Measurements from ENCODE around the gene NQO1.

The NQO1 gene

GRCh38 chr16:69707920-69708683, 18.3 kb downstream of the NQO1 start:
- no peak for DNase-seq (ENCODE audit: low read depth in 2 of 3, low spot score in 2 of 3)

DNA sequence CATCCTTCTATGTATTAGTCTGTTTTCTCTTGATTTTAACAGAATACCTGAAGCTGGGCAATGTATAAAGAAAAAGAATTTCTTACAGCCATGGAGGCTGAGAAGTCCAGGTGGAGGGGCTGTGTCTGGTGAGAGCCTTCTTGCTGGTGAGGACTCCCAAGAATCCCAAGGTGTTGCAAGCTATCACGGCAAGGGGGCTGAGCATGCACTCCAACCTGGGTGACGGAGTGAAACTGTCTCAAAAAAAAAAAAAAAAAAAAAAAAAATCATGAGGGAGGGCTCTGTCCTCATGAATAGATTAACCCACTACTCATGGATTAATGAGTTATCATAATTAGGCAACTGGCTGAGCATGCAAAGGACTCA, 19.4 kb downstream of the NQO1 start:
- no peak for DNase-seq (ENCODE audit: low read depth in 2 of 3, low spot score in 2 of 3)

DNA sequence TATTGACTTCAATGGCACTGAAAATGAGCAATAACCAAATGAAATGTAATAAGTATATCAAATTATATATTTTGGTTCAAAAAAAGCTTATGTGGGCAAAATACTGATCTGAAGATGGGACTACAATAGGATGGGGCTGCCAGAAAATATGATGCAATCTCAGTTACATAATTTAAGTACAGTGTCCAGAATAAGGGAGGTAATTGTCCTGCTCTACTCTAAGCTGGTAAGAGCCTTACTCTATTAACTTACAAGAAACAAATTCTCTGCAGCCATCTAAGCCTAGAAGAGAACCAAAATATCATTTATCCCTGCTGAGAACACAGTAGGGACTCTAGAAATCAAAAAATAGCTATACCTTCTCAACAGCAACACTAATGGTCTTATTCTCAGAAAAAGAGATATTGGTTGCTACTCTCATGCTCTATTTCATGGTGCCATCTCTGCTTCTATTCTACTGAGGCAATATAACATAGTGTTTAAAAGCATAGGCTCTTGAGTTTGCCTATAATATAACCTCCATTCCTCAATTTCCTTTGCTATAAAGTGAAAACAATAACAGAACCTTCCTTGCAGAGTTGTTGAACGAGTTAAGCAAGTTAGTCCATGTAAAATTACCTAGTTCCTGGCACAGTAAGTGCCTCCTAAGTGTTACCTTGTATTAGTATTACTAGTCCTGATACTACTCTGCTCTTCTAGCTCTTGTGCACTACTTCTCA, 19.9 kb downstream of the NQO1 start:
- no peak for DNase-seq (ENCODE audit: low read depth in 2 of 3, low spot score in 2 of 3)

- no peak for DNase-seq (ENCODE audit: low read depth in 2 of 3, low spot score in 2 of 3)
Measured at GRCh38 chr16:69703638-69704037, 22.7 kb downstream of the NQO1 start.

- no peak for DNase-seq (ENCODE audit: low read depth in 2 of 3, low spot score in 2 of 3)
Measured at GRCh38 chr16:69701866-69702265, 24.5 kb downstream of the NQO1 start.

GRCh38 chr16:69701452-69701851, 24.9 kb downstream of the NQO1 start:
- no peak for DNase-seq (ENCODE audit: low read depth in 2 of 3, low spot score in 2 of 3)

- no peak for DNase-seq (ENCODE audit: low read depth in 2 of 3, low spot score in 2 of 3)
Measured at GRCh38 chr16:69699915-69700314, 26.4 kb downstream of the NQO1 start.

GRCh38 chr16:69698404-69698803, 28.0 kb downstream of the NQO1 start:
- DNase-seq (ENCODE audit: low read depth in 2 of 3, low spot score in 2 of 3) = no peak

DNA sequence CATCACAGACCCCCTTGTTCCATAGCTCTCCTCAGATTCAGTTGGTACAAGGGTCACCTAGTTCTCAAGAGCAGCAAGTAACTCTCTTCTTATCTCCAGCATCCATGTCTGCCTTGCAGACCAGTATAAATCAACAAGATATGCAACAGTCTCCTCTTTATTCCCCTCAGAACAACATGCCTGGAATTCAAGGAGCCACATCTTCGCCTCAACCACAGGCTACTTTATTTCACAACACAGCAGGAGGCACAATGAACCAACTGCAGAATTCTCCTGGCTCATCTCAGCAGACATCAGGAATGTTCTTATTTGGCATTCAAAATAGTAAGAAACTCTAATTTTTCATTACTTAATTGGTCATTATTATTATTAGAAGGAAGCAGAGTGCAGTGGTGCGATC, 32.4 kb downstream of the NQO1 start:
- DNase-seq (ENCODE audit: low read depth in 2 of 3, low spot score in 2 of 3) = no peak

GRCh38 chr16:69691980-69692911, 34.1 kb downstream of the NQO1 start:
- DNase-seq (ENCODE audit: low read depth in 2 of 3, low spot score in 2 of 3) = no peak

DNA sequence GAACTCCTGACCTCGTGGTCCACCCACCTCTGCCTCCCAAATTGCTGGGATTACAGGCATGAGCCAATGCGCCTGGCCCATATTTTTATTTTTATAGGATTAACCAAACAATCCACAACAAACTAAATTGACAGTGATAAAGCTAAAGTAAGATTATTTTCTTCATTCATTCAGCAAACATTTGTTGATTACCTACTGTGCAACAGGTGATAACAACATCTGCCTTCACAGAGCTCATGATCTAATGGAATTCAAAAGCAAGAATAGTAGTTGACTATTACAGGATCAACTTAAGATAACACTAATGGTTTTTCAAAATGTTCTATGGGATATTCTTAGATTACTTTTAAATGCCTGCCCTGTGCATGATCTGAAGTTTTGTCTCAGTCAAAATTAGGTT, 37.8 kb downstream of the NQO1 start:
- DNase-seq (ENCODE audit: low read depth in 2 of 3, low spot score in 2 of 3) = no peak

- no peak for DNase-seq (ENCODE audit: low read depth in 2 of 3, low spot score in 2 of 3)
Measured at GRCh38 chr16:69680358-69680757, 46.0 kb downstream of the NQO1 start.

- DNase-seq (ENCODE audit: low read depth in 2 of 3, low spot score in 2 of 3) = no peak
Measured at GRCh38 chr16:69672998-69673713, 53.2 kb downstream of the NQO1 start.

- no peak for DNase-seq (ENCODE audit: low read depth in 2 of 3, low spot score in 2 of 3)
Measured at GRCh38 chr16:69672315-69672997, 53.9 kb downstream of the NQO1 start.

- DNase-seq (ENCODE audit: low read depth in 2 of 3, low spot score in 2 of 3) = no peak
Measured at GRCh38 chr16:69669577-69669976, 56.8 kb downstream of the NQO1 start.

DNA sequence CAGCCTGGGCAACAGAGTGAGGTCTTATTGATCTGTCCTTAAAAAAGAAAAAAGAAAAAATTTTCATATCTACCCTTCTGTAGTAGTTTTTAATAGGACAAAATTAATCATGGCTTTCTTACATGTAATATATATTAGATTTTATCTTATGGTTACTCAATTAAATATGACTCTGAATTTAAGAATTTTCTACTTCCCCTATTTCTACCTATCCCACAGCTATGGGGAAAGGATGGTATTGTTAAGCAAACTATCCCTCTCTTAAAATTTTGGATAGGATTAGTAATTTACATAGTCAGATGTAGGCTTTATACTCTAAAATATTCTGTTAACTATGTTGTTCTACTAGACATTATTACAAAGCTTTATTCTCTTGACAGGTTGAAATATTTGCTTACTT, 62.5 kb downstream of the NQO1 start:
- DNase-seq (ENCODE audit: low read depth in 2 of 3, low spot score in 2 of 3) = no peak

DNA sequence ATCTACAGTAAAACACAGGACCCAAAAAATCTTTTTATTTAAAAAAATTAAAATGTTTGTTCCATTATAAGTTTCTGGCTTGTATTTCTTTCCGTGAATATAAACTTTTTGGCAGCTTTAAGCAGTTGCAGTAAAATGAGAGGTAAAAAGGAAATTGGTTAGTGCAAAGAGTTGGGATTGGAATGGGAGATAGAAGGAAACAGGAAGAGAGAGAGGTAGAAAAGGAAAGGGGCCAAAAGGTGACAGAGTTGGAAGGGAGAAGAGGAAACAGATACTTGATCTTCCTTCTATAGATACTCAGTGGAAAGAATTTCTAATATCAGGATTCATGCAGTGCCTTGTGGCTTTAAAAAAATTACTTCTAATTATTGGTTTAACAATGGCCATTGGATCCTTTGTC, 63.5 kb downstream of the NQO1 start:
- no peak for DNase-seq (ENCODE audit: low read depth in 2 of 3, low spot score in 2 of 3)

DNA sequence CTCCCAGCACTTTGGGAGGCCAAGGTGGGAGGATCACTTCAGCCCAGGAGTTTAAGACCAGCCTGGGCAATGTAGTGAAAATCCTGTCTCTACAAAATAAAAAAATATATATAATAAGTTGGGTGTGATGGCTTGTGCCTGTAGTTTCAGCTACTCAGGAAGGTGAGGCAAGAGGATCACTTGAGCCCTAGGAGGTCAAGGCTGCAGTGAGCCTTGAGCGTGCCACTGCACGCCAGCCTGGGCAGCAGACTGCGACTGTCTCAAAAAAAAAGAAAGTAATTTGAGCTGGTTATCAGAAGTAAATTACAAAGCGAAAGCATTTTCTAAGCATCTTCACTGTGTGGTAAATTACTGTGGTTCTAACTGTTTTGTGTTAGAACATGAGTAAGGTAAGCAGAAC, 66.2 kb downstream of the NQO1 start:
- no peak for DNase-seq (ENCODE audit: low read depth in 2 of 3, low spot score in 2 of 3)
